K562 (cell line): Measurements from ENCODE around the gene CDKN2AIP. TPM values are rescaled to one million over a fixed set of nuclear protein-coding genes. Genes with fewer than 3 reads are reported as not detected.

Experiments used
- ATAC-seq: fragments of 200-7000 bp; cut with Tn5 transposase; 3 replicates; pipeline ENCODE4 v1.9.1; 2020; ENCODE audit warnings: moderate library complexity
- BruUV-seq: library from RNA; stranded (reverse); fragments of 400-500 nt; replicated peaks from 2 replicates; lab custom pipeline; 2021; lab: Mats Ljungman, UMichigan
- CTCF ChIA-PET: fragments of 300-600 bp; formaldehyde crosslinking; extraction: SDS; loops from one replicate; lab custom pipeline; 2021; ENCODE audit warnings: low intra/inter-chr PET ratio; lab: Yijun Ruan, JAX
- POLR2A ChIA-PET: fragments of 300-600, 350-650 bp; sonication (Branson Sonifier 250); formaldehyde crosslinking; extraction: SDS; loops from one replicate; lab custom pipeline; 2021; ENCODE audit warnings: antibody characterized with exemption, inconsistent platforms; lab: Yijun Ruan, JAX
- DNase-seq, 4 experiments: peaks; one replicate each; pipeline versions ENCODE4 v3.0.0 to v3.0.0-alpha.2; 2011 to 2018; ENCODE audit warnings: low spot score in 3 of 4, mixed read lengths in 3 of 4; ENCODE audit errors: extremely low read depth in 1 of 4
- FAIRE-seq: peaks from 2 replicates; lab custom pipeline; 2011; peaks lifted over from hg19 to GRCh38; lab: Jason Lieb, UNC
- H2AFZ ChIP-seq: 2 replicates; pipeline ENCODE4 v1.6.0; 2011; ENCODE audit warnings: low read depth, low read length, control low read depth, inconsistent platforms
- H3K27ac ChIP-seq: fragments of 200-600 bp; 3 replicates; pipeline ENCODE4 v1.8.0; 2011; ENCODE audit warnings: low read depth, mild to moderate bottlenecking, control low read depth, inconsistent platforms, low read length, moderate library complexity, mixed read lengths; ENCODE audit errors: extremely low read depth
- H3K27me3 ChIP-seq, 2 experiments: fragments of 300-600 bp in 1 of 2; 2 replicates in 1 of 2; 3 replicates in 1 of 2; pipeline versions ENCODE4 v1.6.0 to v1.8.0; 2011; ENCODE audit warnings: inconsistent platforms in 2 of 2, low read length in 2 of 2, mild to moderate bottlenecking in 1 of 2, mixed read lengths in 1 of 2, moderate library complexity in 1 of 2; ENCODE audit not compliant: control insufficient read depth in 2 of 2, insufficient read depth in 2 of 2
- H3K36me3 ChIP-seq: fragments of 300-600 bp; 3 replicates; pipeline ENCODE4 v1.8.0; 2011; ENCODE audit warnings: mild to moderate bottlenecking, low read length, inconsistent platforms; ENCODE audit not compliant: control insufficient read depth, insufficient read depth
- H3K4me1 ChIP-seq, 2 experiments: fragments of 200-600 bp in 1 of 2; replicated peaks in 1 of 2; 2 replicates in 1 of 2; 3 replicates in 1 of 2; pipeline versions ENCODE4 v1.5.1 to v1.8.0; 2011; ENCODE audit warnings: inconsistent platforms in 2 of 2, low read length in 2 of 2, mild to moderate bottlenecking in 1 of 2, mixed read lengths in 1 of 2, moderate library complexity in 1 of 2; ENCODE audit not compliant: control insufficient read depth in 2 of 2, insufficient read depth in 2 of 2
- H3K4me2 ChIP-seq: 2 replicates; pipeline ENCODE4 v1.6.1; 2011; ENCODE audit warnings: low read length, control low read depth, inconsistent platforms, mixed read lengths; ENCODE audit not compliant: insufficient read depth
- H3K4me3 ChIP-seq: fragments of 200-600 bp; sonication (generic), shearing (Covaris generic); 2 replicates; pipeline ENCODE4 v1.5.1; 2016; ENCODE audit warnings: control low read depth, inconsistent platforms
- H3K79me2 ChIP-seq: fragments of 200-600 bp; 3 replicates; pipeline ENCODE4 v1.8.0; 2011; ENCODE audit warnings: low read length, inconsistent platforms; ENCODE audit not compliant: control insufficient read depth, insufficient read depth
- H3K9ac ChIP-seq, 2 experiments: 2 replicates each; pipeline versions ENCODE4 v1.6.0 to v1.6.1; 2011; ENCODE audit warnings: low read depth in 2 of 2, low read length in 2 of 2, control low read depth in 1 of 2, inconsistent platforms in 1 of 2, mild to moderate bottlenecking in 1 of 2, mixed read lengths in 1 of 2; ENCODE audit not compliant: insufficient read depth in 1 of 2
- H3K9me1 ChIP-seq: one replicate; pipeline ENCODE4 v1.6.0; 2011; ENCODE audit warnings: inconsistent platforms, mild to moderate bottlenecking, low read length, moderate library complexity; ENCODE audit not compliant: control insufficient read depth, insufficient read depth
- H3K9me3 ChIP-seq: replicated peaks from 2 replicates; pipeline ENCODE4 v1.5.1; 2011; ENCODE audit warnings: low read depth, low read length, inconsistent platforms; ENCODE audit not compliant: control insufficient read depth, insufficient read depth
- H4K20me1 ChIP-seq: replicated peaks from 2 replicates; pipeline ENCODE4 v1.6.1; 2011; ENCODE audit warnings: low read length, inconsistent platforms, mixed read lengths; ENCODE audit not compliant: control insufficient read depth, insufficient read depth
- BDP1 ChIP-seq: IDR thresholded peaks from 3 replicates; pipeline ENCODE4 v1.6.1; 2011; ENCODE audit not compliant: insufficient read length, insufficient read depth
- KAT7 ChIP-seq: sonication (generic); formaldehyde crosslinking; IDR thresholded peaks from 2 replicates; pipeline ENCODE4 v1.8.0; 2022; ENCODE audit warnings: missing genetic modification reagents, mild to moderate bottlenecking, borderline replicate concordance
- MGA ChIP-seq: fragments of 450-650 bp; IDR thresholded peaks from 2 replicates; pipeline ENCODE4 v1.6.1; 2016; ENCODE audit warnings: mild to moderate bottlenecking, moderate library complexity
- NFRKB ChIP-seq: fragments of 450-650 bp; IDR thresholded peaks from 2 replicates; pipeline ENCODE4 v1.6.1; 2016; ENCODE audit warnings: low read depth
- NR2F6 ChIP-seq: fragments of 450-650 bp; formaldehyde crosslinking; IDR thresholded peaks from 2 replicates; pipeline ENCODE4 v1.4.0; 2020; ENCODE audit warnings: mild to moderate bottlenecking
- TEAD4 ChIP-seq, 2 experiments: sonication (generic) in 1 of 2; formaldehyde crosslinking in 1 of 2; IDR thresholded peaks; 2 replicates each; pipeline versions ENCODE4 v1.6.1 to v1.8.0; 2012 to 2022; ENCODE audit warnings: borderline replicate concordance in 1 of 2, inconsistent platforms in 1 of 2, low read length in 1 of 2, mild to moderate bottlenecking in 1 of 2, missing genetic modification reagents in 1 of 2
- WGBS: fragments of 100-300 bp; shearing (Covaris generic); methylation state at CpG from one replicate; pipeline ENCODE4 v1.1.6; 2016; ENCODE audit warnings: low coverage, mixed read lengths; ENCODE audit not compliant: insufficient coverage; ENCODE audit errors: missing lambda C conversion rate; 5-methylcytosine and 5-hydroxymethylcytosine counted together
- in situ Hi-C: fragments of 300-500 bp; cut with MboI; formaldehyde crosslinking; loops from 4 replicates; pipeline ENCODE4 v1.15.0; 2018; ENCODE audit warnings: inconsistent platforms, mixed read lengths
- intact Hi-C: fragments of 100-400 bp; cut with micrococcal nuclease; formaldehyde crosslinking; loops from 2 replicates; pipeline ENCODE4 v1.14.2; 2022
- polyA plus RNA-seq, 8 experiments: library from polyadenylated mRNA; depleted of rRNA in 4 of 8; stranded (reverse) in 5 of 8; unstranded in 3 of 8; fragments of >200 nt; fragmentation: Nextera tagmentation in 2 of 8; fragmentation: Illumina TruSeq in 1 of 8; extraction: Ambion mirVana in 2 of 8; extraction: Trizol in 1 of 8; gene quantifications; 2 replicates each; pipeline versions ENCODE4 v1.2.1 to v1.2.3, GENCODE V29; 2011 to 2014; ENCODE audit warnings: inconsistent platforms in 1 of 8, missing spikeins in 1 of 8
- total RNA-seq, 7 experiments: library from RNA; depleted of rRNA in 6 of 7; stranded (reverse); fragments of >200 nt in 6 of 7; fragmentation: Illumina TruSeq in 2 of 7; extraction: Trizol in 2 of 7; gene quantifications; 2 replicates each; pipeline versions ENCODE4 v1.2.1 to v1.2.3, GENCODE V29; 2011 to 2021; ENCODE audit warnings: low replicate concordance in 1 of 7
- TF ChIP-seq, protein P1 (sequence below), 2 experiments: IDR thresholded peaks; 2 replicates each; pipeline ENCODE4 v1.6.1; 2011; ENCODE audit warnings: borderline replicate concordance in 1 of 2, control low read depth in 1 of 2, low read depth in 1 of 2, low read length in 1 of 2, mild to moderate bottlenecking in 1 of 2, mixed read lengths in 1 of 2, moderate library complexity in 1 of 2; ENCODE audit not compliant: insufficient read depth in 1 of 2, insufficient read length in 1 of 2, poor library complexity in 1 of 2, severe bottlenecking in 1 of 2; ENCODE audit errors: extremely low read depth in 1 of 2

The CDKN2AIP gene
- total and polyA plus RNA-seq, 9 of the 15 experiments (the other 6 are each of a cell fraction or from before 2014, with no cell fraction given), result 5.9 to 22.0 (median 19.7) TPM

GRCh38 chr4:183443655-183444213, 702 bp upstream of the CDKN2AIP start:
- in situ Hi-C loops, result no loop called here
- DNase-seq (peak in 2 of 4 experiments; percentile 46 to 66), FAIRE-seq (no peak), ATAC-seq (no peak; the same call in 1 of the 3 replicates)
- peaks cover 17 to 22% of the 10 kb centered on the region in 2 experiments; a peak in 4 of 5 replicates for H3K4me1 ChIP-seq
- H3K79me2 ChIP-seq, result peaks cover 43% of the 10 kb centered on the region
- H3K9ac ChIP-seq, result peak overlapping the region; percentile 97 to 99
- intact Hi-C loops, result no loop called here
- peak overlapping the region; percentile 92 for H3K4me3 ChIP-seq
- whole genome bisulfite sequencing, result under 1% methylated on average over 30 of the region's 30 CpGs
- peaks cover 3% of the 10 kb centered on the region for H3K9me1 ChIP-seq
- no peaks in the 10 kb centered on the region for H3K27me3 ChIP-seq
- H3K4me2 ChIP-seq, result peak overlapping the region; percentile 95
- peak overlapping the region; percentile 90 for H2AFZ ChIP-seq
- ChIA-PET POLR2A (interaction anchor here (0.6 to 1.9 kb wide), 12 partner anchors 8 to 399 kb away, joined by 3 to 8 read pairs (median 3); no protein-coding TSS in a partner anchor), CTCF (interaction anchor here (0.5 kb wide), 1 partner anchor 724 kb away, joined by 3 read pairs; no protein-coding TSS in a partner anchor)
- no peaks in the 10 kb centered on the region for H3K9me3 ChIP-seq
- peak overlapping the region; percentile 98 for H3K27ac ChIP-seq
- peaks cover 32% of the 10 kb centered on the region for H3K36me3 ChIP-seq
- BruUV-seq, result no TSS peak
- no peaks in the 10 kb centered on the region for H4K20me1 ChIP-seq
- TF ChIP-seq NFRKB (peak; percentile 58; the same call in 1 of the 2 replicates), TEAD4 (IDR thresholded peaks at IDR 0.05; ENCODE audit: low read length) (peak; percentile 4; the same call in 1 of the 2 replicates), TEAD4 (CRISPR knock-in tag; IDR thresholded peaks at IDR 0.05; ENCODE audit: borderline replicate concordance) (no peak), BDP1 (no peak), NR2F6 (CRISPR knock-in tag) (0 out of 2 replicates have a peak, but pooled peaks have one; percentile 7), KAT7 (CRISPR knock-in tag) (peak; percentile 84), MGA (peak; percentile 92)
- TF ChIP-seq, protein P1, sequence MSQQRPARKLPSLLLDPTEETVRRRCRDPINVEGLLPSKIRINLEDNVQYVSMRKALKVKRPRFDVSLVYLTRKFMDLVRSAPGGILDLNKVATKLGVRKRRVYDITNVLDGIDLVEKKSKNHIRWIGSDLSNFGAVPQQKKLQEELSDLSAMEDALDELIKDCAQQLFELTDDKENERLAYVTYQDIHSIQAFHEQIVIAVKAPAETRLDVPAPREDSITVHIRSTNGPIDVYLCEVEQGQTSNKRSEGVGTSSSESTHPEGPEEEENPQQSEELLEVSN (IDR thresholded peaks at IDR 0.05; ENCODE audit: borderline replicate concordance in 1 of 2, extremely low read depth in 1 of 2, insufficient read depth in 1 of 2, insufficient read length in 1 of 2, low read depth in 1 of 2, low read length in 1 of 2, poor library complexity in 1 of 2, severe bottlenecking in 1 of 2), result peak; percentile 65 to 85
